Glomerular visceral epithelial cell (primary cell): ENCODE data around the gene CCDC171.

Experiments used
- DNase-seq: peaks from one replicate; pipeline ENCODE4 v3.0.0-alpha.2; 2016; ENCODE audit errors: extremely low spot score

The CCDC171 gene

DNA sequence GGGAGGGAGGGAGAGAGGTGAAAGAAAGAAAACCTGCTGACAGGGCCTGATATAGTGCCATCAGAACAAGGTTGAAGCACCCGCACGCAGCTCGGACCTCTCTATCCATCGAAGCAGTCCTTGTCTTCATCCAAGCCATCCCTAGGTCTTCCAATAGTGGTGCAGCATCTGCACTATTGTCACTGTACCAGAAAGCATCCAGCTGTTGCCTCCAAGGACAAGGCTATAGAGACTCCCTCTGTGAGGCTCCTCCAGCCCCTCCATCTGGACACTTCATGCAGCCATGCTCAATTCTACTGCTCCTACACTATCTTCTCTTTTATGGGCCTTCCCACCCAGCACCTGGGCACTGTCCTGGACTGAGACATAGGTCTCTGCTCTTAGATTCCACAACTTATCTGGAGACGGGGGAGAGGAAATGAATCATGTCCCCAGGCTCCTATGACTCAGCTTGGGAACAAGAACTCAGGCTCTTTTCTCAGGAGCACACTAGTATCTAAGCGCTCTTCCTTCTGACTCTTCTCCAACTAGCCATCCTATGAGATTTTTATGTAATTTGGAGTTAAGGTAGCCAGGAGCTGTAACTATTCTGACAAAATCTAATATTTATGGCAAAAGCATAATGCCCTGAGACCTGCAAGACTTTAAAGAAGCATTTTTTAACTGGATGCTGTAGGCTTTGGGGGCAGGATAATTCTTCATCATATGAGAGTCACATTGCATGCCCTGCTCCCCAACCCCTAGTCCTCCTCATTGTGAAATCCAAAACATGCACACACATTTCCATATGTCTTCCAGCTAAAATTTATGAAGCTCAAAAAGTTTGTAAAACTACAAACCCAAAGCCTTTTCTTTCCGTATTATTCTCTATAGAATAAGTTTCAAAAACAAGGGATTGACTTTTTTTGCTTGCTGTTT, 446.8 kb downstream of the CCDC171 start:
- peak; percentile 86 for DNase-seq

DNA sequence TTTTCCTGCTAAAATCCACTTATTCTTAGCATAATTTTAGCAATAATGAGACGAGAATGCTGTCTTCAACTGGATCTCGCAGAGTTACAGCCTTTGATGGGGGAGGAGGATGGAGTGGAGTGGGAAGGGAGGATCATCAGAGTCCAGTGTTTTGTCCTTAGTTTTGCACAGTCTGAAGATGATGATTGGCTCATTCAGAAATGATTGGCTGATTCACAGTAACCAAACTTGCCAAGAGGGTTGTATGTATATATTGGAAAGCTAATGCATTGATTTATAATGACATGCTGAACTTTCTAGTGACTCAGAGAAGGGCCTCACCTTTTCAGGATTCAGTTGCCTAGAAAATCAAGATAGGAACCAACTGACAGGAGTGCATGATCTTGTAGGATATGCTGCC, 448.0 kb downstream of the CCDC171 start:
- no peak for DNase-seq

DNA sequence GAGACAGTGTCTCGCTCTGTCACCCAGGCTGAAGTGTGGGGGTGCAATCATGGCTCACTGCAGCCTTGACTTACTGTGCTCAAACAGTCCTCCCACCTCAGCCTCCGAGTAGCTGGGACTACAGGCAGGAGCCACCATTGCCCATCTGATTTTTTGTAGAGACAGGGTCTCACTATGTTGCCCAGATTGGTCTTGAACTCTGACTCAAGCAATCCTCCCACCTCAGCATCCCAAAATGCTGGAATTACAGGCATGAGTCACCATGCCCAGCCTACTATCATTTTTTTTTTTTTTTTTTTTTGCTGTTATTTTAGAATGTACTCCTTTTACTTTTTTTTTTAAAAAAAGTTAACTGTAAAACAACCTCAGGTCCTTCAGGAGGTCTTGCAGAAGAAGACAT, 449.0 kb downstream of the CCDC171 start:
- DNase-seq = no peak

DNA sequence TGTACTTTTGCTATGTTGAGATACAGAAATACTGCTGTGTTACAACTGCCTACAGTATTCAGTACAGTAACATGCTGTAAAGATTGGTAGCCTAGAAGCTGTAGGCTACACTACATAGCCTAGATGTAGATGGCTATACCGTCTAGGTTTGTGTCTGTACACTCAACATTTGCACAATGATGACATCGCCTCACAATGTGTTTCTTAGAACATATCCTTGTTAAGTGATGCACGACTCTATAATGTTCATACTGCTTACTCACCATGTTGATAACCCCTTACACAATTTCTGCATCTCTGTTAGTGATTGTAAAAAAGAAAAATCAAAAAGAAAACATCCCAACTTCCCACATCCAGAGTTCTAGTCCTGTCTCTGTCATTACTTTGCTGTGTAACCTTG, 450.0 kb downstream of the CCDC171 start:
- peak; percentile 31 for DNase-seq

DNA sequence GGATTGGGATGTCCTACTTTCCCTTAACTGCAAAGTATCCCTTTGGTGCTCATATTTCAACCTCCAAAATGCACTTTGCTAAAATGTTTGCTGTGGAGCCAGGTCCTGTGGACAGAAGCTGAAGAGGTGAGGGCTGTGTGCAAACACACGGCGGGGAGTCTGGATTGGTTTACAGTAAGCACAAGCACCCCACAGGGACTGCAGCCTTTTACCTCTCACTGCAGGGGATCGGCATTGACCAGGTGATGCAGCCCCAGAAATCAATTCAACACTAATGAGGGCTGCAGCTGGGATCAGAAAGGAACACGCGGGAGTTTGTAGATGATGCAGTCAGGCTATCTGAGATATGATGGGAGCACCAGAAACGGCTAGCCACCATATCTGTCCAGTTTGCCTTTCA, 450.9 kb downstream of the CCDC171 start:
- DNase-seq = no peak

DNA sequence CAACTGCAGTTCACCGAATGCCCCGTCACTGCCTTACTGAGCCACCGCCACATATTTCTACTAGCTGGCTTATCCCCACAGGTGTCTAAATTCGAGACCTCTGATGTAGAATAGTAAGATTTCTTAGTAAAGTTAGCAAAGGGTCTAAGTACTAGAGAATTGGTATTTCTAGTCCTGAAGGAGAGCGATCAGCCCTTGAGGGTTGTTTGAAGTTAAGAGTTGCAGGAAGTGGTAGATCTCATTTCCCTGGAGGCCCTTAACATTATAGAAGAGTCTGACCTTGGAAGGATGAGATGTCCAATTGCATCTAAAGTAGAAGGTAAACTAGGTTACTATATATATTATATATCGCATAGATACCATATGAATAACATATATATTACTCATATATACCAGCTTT, 451.8 kb downstream of the CCDC171 start:
- no peak for DNase-seq

DNA sequence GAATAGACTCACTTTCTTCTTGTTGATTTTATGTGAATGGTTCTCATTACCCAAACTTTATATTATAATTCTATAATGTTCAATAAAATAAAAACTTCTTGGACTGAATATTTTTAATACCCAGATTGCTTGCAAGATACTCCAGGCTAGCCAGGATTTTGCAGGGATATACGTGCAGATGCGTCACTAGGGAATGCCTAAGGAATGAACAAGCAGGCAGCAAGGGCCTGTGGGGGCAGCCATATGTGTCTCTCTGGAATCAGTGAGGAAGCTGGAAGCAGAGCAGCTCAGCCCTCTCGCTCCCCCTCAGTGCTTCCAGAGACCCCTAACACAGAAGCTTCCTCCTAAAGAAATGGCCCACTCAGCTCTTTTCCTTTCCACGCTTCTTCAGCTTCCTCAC, 457.4 kb downstream of the CCDC171 start:
- no peak for DNase-seq

DNA sequence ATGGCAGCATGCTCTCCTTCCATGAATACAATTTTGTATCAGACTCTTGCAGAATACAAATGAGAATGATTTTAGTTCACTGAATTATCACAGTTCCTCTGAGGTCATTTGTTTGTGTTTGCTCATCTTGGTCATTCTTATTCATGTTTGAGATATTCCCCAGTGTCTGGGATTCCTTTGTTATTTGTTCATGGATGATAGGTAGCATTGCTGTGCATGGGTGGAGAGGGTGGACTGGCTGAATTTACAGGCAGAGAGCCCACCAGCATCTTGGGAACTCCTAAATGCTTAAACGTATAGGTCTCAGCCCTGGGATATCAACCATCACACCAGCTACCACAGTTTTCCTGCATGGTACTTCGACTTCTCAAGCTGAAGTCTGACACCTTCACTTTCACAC, 459.8 kb downstream of the CCDC171 start:
- peak; percentile 47 for DNase-seq

DNA sequence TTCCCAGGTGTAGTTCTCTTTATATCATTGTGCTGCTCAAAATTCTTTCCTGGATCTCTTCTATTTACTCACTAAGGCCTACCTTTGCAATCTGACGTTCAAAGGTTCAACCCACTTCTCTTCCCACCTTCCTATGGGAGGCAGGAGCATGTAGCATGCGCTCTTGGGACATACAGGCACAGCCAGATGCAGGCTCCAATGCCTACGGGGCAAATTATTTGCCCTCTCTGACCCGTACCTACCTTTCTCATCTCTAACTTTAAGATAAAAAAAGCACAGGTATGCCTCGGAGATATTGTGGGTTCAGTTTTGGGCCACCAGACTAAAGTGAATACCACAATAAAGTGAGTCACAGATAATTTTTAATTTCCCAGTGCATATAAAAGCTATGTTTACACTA, 460.5 kb downstream of the CCDC171 start:
- DNase-seq = no peak

DNA sequence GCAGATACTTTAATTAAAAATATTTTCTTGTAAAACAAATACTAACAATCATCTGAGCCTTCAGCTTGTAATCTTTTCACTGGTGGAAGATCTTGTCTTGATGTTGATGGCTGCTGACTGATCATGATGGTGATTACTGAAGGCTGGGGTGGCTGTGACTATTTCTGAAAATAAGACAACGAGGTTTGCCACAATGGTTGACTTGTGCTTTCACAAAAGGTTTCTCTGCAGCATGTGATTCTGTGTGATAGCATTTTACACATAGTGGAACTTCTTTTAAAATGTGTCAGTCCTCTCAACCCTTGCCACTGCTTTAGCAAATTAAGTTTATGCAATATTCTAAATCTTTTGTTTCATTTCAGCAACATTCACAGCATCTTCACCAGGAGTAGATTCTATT, 461.0 kb downstream of the CCDC171 start:
- no peak for DNase-seq

DNA sequence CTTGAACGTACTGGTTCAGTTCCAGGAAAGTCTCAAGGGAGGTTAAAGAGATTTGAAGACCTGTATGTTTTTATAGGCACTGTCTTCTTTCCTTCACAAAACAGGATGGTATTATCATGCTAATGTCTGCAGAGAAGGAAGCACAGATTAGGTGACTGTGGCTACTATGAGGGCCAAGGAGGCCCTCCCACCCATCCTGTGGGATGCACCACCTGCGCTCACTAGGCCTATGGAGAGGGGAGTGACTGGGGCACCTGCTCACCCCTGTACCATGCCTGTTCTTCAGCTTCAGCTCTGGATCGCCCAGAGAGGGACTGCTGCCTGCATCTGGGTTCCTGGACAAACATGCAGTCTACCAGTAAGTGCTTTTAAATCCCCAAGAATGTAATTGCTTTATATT, 469.4 kb downstream of the CCDC171 start:
- DNase-seq = no peak

DNA sequence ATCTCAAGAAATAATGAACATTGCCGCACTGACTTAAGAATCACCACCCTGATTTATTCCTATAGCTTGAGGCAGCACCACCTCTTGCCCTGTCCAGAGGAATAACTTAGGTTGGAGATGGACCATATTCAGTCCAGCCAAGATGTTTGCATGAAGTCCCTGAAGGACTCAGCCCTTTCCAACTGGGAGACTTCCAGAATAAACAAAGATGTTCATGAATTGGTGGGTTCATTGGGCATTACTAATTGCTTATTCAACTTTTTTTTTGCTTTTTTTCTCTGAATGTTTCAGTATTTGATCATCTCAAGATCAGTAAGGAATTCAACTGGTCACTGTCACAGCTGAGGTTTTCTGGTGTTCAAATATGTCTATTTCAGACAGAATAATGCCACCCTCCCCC, 470.6 kb downstream of the CCDC171 start:
- DNase-seq = peak; percentile 71
